Peyer's patch (tissue), 4 donors: ENCODE measurements around the gene NKAIN2. TPM values are rescaled to one million over a fixed set of nuclear protein-coding genes. Genes with fewer than 3 reads are reported as not detected.
"Not testable (repeated sequence)": the region's sequence is repeated elsewhere in the genome, so short reads cannot be mapped to it uniquely, and the experiment has no call there.

Experiments used
- DNase-seq, 3 donors: peaks; one replicate each; pipeline ENCODE4 v3.0.0-alpha.2; 2017 to 2019
- H3K27ac ChIP-seq, 4 donors: fragments of 200-600 bp; sonication (generic); one replicate each; pipeline ENCODE4 v1.5.1; 2016 to 2019
- H3K27me3 ChIP-seq, 2 donors: fragments of 200-600 bp; sonication (generic); one replicate each; pipeline ENCODE4 v1.5.1; 2019
- H3K36me3 ChIP-seq, 3 donors: fragments of 200-600 bp; sonication (generic); one replicate each; pipeline ENCODE4 v1.5.1; 2016 to 2019
- H3K4me1 ChIP-seq, 4 donors: fragments of 200-600 bp; sonication (generic); one replicate each; pipeline ENCODE4 v1.5.1; 2016 to 2019
- H3K4me3 ChIP-seq, 4 donors: fragments of 200-600 bp; sonication (generic); 1 replicate in 3 of 4; 2 replicates in 1 of 4; pipeline ENCODE4 v1.5.1; 2016 to 2019; ENCODE audit warnings: mild to moderate bottlenecking in 1 of 4
- H3K9me3 ChIP-seq, 4 donors: fragments of 200-600 bp; sonication (generic); one replicate each; pipeline ENCODE4 v1.5.1; 2016 to 2019; ENCODE audit warnings: mild to moderate bottlenecking in 1 of 4
- POLR2A ChIP-seq, 2 donors: fragments of 450-650 bp; IDR thresholded peaks; one replicate each; pipeline ENCODE4 v1.5.1; 2017; ENCODE audit warnings: antibody characterized with exemption in 2 of 2, mild to moderate bottlenecking in 2 of 2, moderate library complexity in 2 of 2
- total RNA-seq, 4 donors: library from RNA; depleted of rRNA; stranded (reverse); fragments of >200 nt; gene quantifications; one replicate each; pipeline ENCODE4 v1.1.0, GENCODE V29; 2016
- TF ChIP-seq, protein P1 (sequence below), 6 experiments: fragments of 450-650 bp in 4 of 6; fragments of 200-600 bp in 2 of 6; sonication (generic) in 1 of 6; IDR thresholded peaks; one replicate each; pipeline ENCODE4 v1.5.1; 2017 to 2019; ENCODE audit warnings: antibody characterized with exemption in 6 of 6, mild to moderate bottlenecking in 3 of 6, moderate library complexity in 1 of 6

NKAIN2 gene
- total RNA-seq, 4 donors from 2014 or later = not detected

DNA sequence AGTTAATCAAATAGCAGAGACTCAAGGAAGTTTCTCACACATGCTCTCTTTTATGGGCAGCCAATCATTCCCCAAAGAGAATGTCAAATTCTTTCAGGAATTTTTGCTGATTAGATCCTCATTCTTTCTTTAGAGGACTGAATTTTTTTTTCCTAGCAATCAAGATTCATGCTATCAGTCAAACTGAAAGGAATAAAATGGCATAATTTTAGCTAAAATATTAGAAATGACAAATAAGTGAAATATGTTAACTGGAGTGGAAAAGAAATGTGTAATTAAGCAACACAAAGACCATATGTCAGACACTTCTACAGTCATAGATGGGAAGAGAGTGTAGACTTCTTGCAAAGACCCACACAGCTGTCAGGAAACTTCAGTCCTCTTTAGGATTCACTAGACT, 916.2 kb downstream of the NKAIN2 start:
- Histone ChIP-seq H3K36me3 (no peaks in the 10 kb centered on the region), H3K9me3 (no peaks in the 10 kb centered on the region), H3K4me1 (no peaks in the 10 kb centered on the region), H3K27me3 (no peaks in the 10 kb centered on the region), H3K27ac (no peak overlapping the region), H3K4me3 (no peak overlapping the region)
- no peak for DNase-seq
- no peak for TF ChIP-seq POLR2A (IDR thresholded peaks at IDR 0.05)
- TF ChIP-seq, protein P1, sequence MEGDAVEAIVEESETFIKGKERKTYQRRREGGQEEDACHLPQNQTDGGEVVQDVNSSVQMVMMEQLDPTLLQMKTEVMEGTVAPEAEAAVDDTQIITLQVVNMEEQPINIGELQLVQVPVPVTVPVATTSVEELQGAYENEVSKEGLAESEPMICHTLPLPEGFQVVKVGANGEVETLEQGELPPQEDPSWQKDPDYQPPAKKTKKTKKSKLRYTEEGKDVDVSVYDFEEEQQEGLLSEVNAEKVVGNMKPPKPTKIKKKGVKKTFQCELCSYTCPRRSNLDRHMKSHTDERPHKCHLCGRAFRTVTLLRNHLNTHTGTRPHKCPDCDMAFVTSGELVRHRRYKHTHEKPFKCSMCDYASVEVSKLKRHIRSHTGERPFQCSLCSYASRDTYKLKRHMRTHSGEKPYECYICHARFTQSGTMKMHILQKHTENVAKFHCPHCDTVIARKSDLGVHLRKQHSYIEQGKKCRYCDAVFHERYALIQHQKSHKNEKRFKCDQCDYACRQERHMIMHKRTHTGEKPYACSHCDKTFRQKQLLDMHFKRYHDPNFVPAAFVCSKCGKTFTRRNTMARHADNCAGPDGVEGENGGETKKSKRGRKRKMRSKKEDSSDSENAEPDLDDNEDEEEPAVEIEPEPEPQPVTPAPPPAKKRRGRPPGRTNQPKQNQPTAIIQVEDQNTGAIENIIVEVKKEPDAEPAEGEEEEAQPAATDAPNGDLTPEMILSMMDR (IDR thresholded peaks at IDR 0.05) = no peak

DNA sequence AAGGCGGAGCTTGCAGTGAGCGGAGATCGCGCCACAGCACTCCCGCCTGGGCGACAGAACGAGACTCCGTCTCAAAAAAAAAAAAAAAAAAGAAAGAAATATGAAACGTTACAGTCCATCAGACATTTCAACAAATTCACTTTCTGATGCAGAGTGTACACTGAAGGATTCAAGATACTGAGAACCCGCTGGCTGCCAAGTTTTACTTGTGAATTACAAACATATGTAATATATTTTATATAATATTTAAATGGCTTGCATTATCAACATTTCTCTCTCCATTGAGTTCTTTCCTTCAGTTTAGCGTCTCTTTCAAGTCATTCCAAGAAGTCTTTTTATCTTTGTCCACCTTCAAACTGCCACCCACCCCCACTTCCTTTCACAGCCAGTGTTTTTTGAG, 917.7 kb downstream of the NKAIN2 start:
- H3K27me3 ChIP-seq = no peaks in the 10 kb centered on the region
- no peak for DNase-seq
- no peaks in the 10 kb centered on the region for H3K36me3 ChIP-seq
- H3K27ac ChIP-seq = no peak overlapping the region
- no peak overlapping the region for H3K4me3 ChIP-seq
- no peaks in the 10 kb centered on the region for H3K4me1 ChIP-seq
- no peaks in the 10 kb centered on the region for H3K9me3 ChIP-seq
- no peak for TF ChIP-seq POLR2A (IDR thresholded peaks at IDR 0.05)
- TF ChIP-seq, protein P1 (IDR thresholded peaks at IDR 0.05) = no peak

DNA sequence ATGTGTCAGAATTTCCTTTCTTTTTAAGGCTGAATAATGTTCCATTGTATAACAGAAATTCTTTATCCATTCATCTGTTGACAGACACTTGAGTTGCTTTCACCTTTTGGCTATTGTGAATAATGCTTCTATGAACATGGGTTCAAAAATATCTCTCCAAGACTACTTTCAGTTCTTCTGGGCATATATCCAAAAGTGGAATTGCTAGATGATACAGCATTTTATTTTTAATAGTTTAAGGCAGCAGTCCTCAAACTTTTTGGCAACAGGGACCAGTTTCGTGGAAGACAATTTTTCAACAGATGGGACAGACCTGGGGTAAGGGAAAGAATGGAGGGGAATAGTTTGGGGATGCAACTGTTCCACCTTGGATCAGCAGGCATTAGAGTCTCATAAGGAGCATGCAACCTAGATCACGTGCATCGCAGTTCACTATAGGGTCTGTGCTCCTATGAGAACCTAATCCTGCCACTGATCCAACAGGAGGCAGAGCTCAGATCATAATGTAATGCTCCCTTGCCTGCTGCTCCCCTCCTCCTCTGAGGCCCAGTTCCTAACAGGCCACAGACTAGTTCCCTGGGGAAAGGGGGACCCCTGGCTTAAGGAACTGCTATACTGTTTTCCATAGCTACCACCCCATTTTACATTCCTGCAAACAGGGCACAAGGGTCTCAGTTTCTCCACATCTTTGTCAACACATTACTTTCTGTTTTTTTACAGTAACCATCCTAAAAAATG, 918.6 kb downstream of the NKAIN2 start:
- H3K4me3 ChIP-seq = no peak overlapping the region
- no peak overlapping the region for H3K27ac ChIP-seq
- H3K4me1 ChIP-seq = no peaks in the 10 kb centered on the region
- H3K36me3 ChIP-seq = no peaks in the 10 kb centered on the region
- DNase-seq = no peak
- no peak for TF ChIP-seq POLR2A (IDR thresholded peaks at IDR 0.05)
- TF ChIP-seq, protein P1 (IDR thresholded peaks at IDR 0.05) = no peak
- no peaks in the 10 kb centered on the region for H3K27me3 ChIP-seq
- H3K9me3 ChIP-seq = no peaks in the 10 kb centered on the region

DNA sequence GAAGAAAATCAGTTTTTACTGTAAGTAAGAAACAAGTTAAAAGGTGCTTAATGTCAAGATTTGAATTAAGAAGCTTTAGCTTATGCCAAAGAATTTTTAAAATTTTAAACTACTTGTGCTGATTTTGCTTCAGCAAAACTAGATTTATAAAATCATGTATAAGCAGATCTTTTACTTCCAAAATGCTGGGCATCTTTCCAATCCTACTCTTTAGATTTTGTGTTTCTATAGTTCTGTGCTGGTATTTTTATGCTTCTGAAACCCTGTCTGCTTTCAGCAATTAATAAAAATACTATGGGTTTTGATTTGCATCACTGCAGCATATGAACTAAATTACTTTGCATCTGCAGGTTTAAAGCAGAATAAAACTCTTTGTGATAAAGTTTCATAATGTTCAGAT, 920.0 kb downstream of the NKAIN2 start:
- Histone ChIP-seq H3K4me1 (no peaks in the 10 kb centered on the region), H3K27ac (no peak overlapping the region), H3K36me3 (no peaks in the 10 kb centered on the region), H3K27me3 (no peaks in the 10 kb centered on the region), H3K4me3 (no peak overlapping the region), H3K9me3 (no peaks in the 10 kb centered on the region)
- TF ChIP-seq, protein P1 (IDR thresholded peaks at IDR 0.05) = no peak
- TF ChIP-seq POLR2A (IDR thresholded peaks at IDR 0.05) = no peak
- no peak for DNase-seq

DNA sequence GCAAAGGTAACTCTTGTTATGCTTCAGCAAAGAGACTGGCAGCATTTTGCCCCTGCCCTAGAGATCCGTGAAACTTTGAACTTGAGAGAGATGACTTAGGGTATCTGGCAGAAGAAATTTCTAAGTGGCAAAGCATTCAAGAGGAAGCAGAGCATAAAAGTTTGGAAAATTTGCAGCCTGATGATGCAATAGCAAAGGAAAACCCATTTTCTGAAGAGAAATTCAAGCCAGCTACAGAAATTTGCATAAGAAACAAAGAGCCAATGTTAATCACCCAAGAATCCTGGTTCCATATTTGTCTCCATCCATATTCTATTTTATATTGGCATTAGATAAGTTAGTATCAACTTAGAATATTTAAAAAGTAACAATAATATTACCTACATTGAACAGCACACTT, 934.1 kb downstream of the NKAIN2 start:
- H3K4me1 ChIP-seq, H3K36me3 ChIP-seq, H3K27me3 ChIP-seq, H3K4me3 ChIP-seq, H3K27ac ChIP-seq, H3K9me3 ChIP-seq, DNase-seq: not testable (repeated sequence)

DNA sequence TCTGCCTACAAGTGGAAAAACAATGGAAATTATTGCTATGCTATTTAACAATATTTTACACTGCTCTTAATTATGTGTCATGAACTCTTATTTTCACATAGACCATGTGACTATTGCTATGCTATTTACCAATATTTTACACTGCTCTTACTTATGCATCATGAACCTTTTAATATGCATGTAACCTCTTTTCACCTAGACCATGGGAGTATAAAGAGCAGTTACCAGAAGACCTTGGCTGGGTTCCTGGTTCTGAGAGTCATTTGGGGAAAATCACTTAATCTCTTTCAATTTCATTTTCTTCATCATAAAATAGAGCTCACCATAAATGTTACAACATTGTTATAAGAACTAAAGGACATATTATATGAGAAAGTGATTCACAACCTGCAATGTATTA, 934.8 kb downstream of the NKAIN2 start:
- Histone ChIP-seq H3K9me3 (no peaks in the 10 kb centered on the region), H3K27me3 (no peaks in the 10 kb centered on the region), H3K27ac (no peak overlapping the region), H3K4me3 (no peak overlapping the region), H3K36me3 (no peaks in the 10 kb centered on the region), H3K4me1 (no peaks in the 10 kb centered on the region)
- no peak for DNase-seq
- no peak for TF ChIP-seq POLR2A (IDR thresholded peaks at IDR 0.05)
- TF ChIP-seq, protein P1 (IDR thresholded peaks at IDR 0.05) = no peak
